SH-SY5Y (cell line): Measurements from ENCODE around the gene NME7.

Experiments
- GATA2 ChIP-seq: IDR thresholded peaks from 2 replicates; pipeline ENCODE4 v1.6.1; 2011; ENCODE audit warnings: mild to moderate bottlenecking, low read depth, low read length
- GATA3 ChIP-seq: IDR thresholded peaks from 2 replicates; pipeline ENCODE4 v1.6.1; 2011; ENCODE audit warnings: low read depth, mild to moderate bottlenecking, low read length, moderate library complexity

DNA sequence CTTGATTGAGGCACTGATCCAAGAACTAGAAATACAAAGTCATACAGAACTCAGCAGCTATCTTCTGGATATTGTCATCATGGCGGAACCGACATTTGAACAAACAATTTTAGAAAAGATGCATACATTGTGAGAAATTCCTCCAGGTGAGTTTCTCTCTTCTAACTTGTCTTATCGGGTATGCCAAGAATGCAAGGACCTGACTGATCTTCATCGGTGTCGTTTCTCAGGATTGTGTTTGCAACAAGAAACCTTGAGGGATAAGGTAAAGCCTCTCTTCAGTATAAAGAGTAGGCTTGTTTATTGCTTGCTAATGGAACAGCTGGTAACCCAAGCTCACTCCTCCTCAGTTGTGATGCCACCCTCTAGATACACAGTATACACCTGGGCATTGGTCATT is 62.2 kb downstream of the NME7 start:
- TF ChIP-seq GATA2 (no peak), GATA3 (no peak)
